ENCODE data around the gene DPH2.

DNA sequence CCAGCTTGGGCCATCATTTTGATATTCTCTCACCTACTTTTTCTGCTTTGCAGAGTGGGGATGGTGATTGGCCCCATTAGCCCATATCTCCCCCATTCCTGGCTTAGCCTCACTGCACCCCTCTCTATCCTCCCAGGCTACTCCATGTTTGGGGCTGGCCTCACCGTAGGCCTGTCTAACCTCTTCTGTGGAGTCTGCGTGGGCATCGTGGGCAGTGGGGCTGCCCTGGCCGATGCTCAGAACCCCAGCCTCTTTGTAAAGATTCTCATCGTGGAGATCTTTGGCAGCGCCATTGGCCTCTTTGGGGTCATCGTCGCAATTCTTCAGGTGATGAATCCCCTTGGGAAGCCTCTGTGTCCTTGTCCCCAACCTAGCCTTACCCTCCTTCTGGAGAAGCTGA lies 7.1 kb downstream of the DPH2 start:
- TF ChIP-seq CTCF (conservative IDR thresholded peaks at IDR 0.05) (no peak), ZFX (IDR thresholded peaks at IDR 0.05) (no peak)
